Esophagus muscularis mucosa (tissue), 3 donors: Measurements from ENCODE around the gene KCNG1.

ENCODE experiments used
- POLR2A ChIP-seq: fragments of 450-650 bp; IDR thresholded peaks from one replicate; pipeline ENCODE4 v1.6.1; 2017; ENCODE audit warnings: antibody characterized with exemption, moderate library complexity, mild to moderate bottlenecking, low read depth
- TF ChIP-seq, protein P1 (sequence below), 3 experiments: fragments of 200-600 bp in 2 of 3; fragments of 450-650 bp in 1 of 3; sonication (generic) in 2 of 3; IDR thresholded peaks; one replicate each; pipeline ENCODE4 v1.5.1; 2017 to 2019; ENCODE audit warnings: antibody characterized with exemption in 3 of 3, mild to moderate bottlenecking in 2 of 3, moderate library complexity in 1 of 3

DNA sequence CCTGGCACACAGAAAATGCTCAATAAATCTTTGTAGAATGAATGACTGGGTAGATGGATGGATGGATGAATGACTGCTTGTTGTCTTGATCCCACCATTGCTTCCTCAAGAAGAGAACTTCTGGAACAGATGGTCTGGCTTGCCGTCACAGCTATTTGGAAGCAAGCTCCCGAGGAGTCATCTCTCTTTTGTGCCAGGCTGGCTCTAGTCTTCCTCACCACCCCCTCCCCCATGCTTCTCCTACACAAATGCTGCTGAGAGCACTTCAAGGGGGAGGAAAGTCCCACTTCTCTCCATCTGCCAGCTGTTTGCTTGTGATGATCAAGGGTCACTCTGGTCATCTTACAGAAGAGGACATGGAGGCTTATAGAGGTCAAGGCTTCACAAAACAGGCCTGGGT, 11.6 kb upstream of the KCNG1 start:
- TF ChIP-seq, protein P1, sequence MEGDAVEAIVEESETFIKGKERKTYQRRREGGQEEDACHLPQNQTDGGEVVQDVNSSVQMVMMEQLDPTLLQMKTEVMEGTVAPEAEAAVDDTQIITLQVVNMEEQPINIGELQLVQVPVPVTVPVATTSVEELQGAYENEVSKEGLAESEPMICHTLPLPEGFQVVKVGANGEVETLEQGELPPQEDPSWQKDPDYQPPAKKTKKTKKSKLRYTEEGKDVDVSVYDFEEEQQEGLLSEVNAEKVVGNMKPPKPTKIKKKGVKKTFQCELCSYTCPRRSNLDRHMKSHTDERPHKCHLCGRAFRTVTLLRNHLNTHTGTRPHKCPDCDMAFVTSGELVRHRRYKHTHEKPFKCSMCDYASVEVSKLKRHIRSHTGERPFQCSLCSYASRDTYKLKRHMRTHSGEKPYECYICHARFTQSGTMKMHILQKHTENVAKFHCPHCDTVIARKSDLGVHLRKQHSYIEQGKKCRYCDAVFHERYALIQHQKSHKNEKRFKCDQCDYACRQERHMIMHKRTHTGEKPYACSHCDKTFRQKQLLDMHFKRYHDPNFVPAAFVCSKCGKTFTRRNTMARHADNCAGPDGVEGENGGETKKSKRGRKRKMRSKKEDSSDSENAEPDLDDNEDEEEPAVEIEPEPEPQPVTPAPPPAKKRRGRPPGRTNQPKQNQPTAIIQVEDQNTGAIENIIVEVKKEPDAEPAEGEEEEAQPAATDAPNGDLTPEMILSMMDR (IDR thresholded peaks at IDR 0.05), result no peak
- TF ChIP-seq POLR2A, result no peak
